GM10266 (cell line): Measurements from ENCODE around the gene ACSL5.

Source experiments
- DNase-seq: peaks from one replicate; pipeline ENCODE4 v3.0.0; 2012; ENCODE audit errors: extremely low spot score
- CTCF ChIP-seq: IDR thresholded peaks from 2 replicates; pipeline ENCODE4 v1.5.1; 2012; ENCODE audit warnings: mild to moderate bottlenecking, low read depth; ENCODE audit not compliant: control insufficient read depth, insufficient read depth; ENCODE audit errors: missing control alignments

ACSL5 gene

GRCh38 chr10:112373912-112374338 lies at the start of gene ACSL5:
ACSL5 (plus strand) TSS chr10:112374116; CDS start chr10:112394947, 20,831 bp downstream.
- no peak for TF ChIP-seq CTCF
- no peak for DNase-seq

- DNase-seq: no peak
- no peak for TF ChIP-seq CTCF
These were observed 46.2 kb upstream of the ACSL5 start for GRCh38 chr10:112327678-112328077.

- no peak for DNase-seq
- no peak for TF ChIP-seq CTCF
These were observed 43.8 kb upstream of the ACSL5 start for GRCh38 chr10:112330162-112330561.

- TF ChIP-seq CTCF: no peak
These were observed 43.2 kb upstream of the ACSL5 start for GRCh38 chr10:112330607-112331160.

GRCh38 chr10:112332022-112332421 lies 41.9 kb upstream of the ACSL5 start:
- no peak for TF ChIP-seq CTCF
- DNase-seq: no peak

More at GRCh38 chr10:112330607-112331160, 43.2 kb upstream of the ACSL5 start:
- DNase-seq: no peak

- TF ChIP-seq CTCF: no peak
- no peak for DNase-seq
These were observed 41.2 kb upstream of the ACSL5 start for GRCh38 chr10:112332509-112333228.

- TF ChIP-seq CTCF: no peak
- DNase-seq: no peak
These were observed 40.5 kb upstream of the ACSL5 start for GRCh38 chr10:112333452-112333851.
